Measurements from ENCODE around the gene RFTN1.
A peak's percentile ranks its signal among the peaks of the same experiment; 100 is the strongest.

RFTN1 gene

DNA sequence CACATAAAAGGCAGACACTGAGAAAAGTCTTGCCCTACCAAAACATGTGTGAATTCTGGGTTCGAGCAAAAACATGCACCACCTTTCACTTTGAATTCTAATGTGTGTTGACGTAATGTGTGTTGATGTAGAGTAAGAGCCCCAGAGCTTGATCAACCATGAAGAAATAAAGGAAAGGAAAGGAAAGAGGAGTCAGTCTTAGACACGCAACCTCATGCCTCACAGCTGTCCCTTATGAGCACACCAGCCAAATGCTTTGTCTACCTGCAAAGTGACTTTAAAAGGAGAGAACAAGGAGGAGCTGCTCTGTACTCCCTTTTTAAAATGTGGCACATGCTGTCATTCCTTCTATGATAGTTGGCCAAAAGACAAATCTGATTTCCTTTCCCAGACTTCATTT lies 80.8 kb downstream of the RFTN1 start:
- DNase-seq (ENCODE audit: low read depth), result no peak

DNA sequence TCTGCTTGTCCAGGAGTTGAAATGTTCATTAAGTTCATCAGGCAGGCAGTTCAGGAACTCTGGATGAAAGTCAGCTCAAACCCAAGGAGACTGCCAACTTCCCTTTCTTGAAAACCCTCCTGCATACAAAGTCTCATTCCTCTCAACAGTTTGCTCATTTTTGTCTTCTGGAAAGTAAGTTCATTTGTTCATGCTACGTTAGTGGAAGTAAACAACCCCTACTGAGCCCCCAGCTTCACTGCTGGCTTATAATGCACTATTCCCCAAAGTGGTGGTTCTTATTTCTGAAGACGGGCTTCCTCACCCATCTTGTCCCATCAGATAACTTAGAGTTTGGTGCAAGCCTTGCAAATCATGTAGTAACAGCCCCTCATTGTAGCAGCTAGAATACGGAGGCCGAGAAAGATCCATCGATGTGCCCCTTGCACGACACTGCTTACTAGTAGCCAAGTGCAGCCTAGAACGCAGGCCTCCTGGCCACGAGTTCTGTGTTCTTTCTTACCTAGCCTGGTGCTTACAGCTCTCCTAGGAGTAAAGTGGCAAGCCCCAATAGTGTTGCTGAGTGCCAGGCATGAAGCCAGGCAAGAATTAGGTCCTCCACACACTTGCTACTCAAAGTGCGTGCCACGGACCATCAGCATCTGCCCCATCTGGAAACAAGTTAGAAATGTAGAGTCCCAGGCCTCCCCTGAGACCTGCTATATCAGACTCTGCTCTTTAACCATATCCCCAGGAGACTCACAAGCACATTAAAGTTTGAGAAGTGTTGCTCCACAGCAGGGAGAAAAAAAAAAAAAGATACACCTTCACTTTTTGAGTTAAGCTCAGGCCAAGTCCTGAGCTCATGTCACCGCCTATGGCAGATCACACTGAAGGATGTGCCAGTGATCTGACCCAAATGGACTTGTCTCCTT lies 82.5 kb downstream of the RFTN1 start:
- DNase-seq (ENCODE audit: low read depth), result no peak

DNA sequence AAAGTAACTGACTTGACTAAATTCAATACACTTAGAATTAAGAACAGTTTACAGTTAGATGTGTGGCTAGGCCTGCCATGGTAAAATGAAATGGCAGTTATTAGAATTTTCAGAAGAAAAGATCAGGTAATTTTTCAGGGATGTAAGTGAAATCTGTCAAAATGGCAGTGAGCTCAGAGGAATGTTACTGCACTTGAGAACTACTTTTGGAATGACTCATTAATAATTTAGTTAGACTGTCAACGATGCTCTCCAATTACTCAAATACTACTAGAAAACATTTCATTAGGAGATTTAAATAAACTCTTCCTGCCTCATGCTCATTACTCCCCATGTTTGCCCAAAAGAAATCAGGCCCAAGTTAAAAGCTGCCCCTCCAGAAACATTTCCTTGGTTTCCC lies 84.4 kb downstream of the RFTN1 start:
- peak; percentile 52 for DNase-seq (ENCODE audit: low read depth)

DNA sequence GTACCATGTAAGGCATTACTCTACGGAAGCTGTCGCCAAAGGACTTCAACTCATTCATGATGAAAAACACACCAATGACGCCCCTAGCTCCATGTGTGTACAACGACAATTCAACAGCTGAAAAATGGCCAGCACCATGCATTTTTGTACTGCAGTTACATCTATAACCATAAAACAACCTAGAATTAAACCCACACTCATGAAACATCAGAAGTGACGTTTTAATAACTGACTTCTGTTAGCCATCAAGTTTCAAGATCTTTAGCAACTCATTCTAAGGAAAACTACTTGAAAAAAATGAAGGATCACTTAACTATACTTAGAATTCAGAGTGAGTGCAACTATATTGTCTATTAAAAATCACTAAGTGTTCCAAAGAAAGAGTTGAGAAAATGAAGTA lies 84.9 kb downstream of the RFTN1 start:
- no peak for DNase-seq (ENCODE audit: low read depth)

DNA sequence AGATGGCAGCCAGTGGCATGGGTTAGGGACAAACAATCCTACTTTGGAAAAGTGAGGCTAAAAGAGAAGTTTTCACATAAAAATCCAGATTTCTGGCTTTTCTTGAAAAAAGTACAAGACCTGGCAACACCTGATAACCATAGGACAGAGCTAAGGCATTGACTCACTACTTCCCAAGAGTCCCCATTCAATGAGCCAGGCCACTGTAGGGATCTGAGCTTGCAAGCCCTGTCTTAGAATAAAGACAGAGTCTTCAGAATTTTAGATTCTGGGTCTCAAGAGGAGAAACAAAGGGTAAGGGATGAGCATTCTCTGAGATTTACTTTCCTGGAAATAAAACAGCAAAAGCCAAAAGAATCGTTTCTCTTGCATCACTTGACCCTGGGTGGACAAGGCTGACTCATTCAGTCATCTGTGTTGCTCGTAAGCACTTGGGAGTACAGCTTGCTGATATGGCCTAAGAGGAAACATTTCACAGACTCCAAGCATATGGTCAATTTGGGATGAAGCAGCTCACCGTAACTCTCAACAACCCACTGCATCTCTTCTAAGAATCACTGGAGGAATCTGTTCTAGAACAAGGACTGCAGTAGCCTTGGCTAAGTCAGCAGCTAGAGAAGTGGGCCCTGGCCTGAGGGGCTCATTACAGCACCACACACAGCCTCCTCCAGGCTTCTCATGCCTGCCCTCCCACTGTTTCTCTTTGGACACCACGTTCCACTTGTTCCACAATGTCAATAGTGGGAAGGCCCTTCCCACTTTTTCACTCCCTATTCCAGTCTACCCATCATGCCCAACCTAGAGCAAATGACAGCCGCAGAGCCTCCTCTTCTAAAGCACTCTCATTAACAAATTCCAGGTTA lies 86.2 kb downstream of the RFTN1 start:
- DNase-seq (ENCODE audit: low read depth), result peak; percentile 98

DNA sequence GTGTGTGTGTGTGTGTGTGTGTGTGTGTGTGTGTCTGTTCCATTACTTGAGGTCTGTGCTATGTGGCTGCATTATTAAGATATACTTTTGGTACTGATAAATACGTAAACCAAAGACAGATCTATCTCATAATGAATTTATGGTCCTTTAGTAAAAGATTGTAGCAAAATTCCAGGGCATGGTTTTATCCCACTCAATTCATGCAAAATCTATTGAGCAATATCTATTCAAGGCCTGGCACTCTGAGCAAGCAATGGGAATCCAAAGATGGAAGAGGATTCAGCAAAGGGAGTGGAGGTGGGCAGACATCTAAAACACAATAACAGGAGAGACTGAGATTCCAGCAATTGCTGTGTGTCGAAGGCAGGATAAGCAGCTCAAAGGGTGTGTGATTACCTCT lies 86.8 kb downstream of the RFTN1 start:
- no peak for DNase-seq (ENCODE audit: low read depth)

DNA sequence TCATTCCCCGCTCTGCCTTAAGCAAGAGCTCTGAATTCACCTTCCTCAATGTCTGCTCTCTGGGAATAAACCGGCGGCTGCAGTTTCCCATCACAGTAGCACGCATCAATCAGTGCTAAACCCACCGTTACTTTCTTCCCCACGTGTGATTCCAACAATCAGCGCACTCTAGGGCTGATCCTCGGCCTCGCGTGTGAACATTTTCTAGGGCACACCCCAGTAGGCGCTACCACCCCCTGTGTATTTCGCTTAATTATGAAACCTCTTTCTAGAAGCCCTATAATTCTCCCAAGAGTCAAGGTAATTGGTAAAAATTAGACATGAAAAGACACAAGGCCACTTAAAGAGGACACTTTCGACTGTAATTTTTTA lies 87.5 kb downstream of the RFTN1 start:
- DNase-seq (ENCODE audit: low read depth), result no peak

DNA sequence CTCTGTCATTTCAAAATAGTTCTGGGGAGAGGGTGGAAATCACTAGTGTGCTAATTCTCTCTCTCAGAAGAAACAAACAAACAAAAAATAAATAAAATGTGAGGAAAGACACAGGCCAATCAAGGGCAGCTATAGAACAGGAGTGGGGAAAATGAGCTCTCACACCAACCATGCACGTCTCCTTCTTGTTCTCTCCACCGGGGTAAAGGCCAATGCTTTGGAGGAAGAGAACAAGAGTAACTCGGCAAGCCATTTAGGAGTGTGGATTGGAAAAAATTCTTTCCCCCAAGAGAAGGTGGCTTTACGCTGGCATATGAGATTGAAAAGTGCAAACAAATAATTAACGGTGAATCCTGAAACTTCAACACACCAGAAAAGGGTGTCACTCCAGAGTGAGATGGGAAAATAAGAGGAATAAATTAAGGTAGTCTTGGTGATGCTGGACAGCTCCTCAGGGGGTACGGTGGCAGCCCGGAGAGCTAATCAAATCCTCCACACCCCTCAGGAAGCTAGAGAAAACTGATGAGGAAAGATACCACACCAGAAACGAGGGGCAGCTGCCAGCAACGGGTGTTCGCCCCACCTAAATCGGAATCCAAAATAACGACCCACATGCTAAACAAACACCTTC lies 88.0 kb downstream of the RFTN1 start:
- DNase-seq (ENCODE audit: low read depth), result no peak

DNA sequence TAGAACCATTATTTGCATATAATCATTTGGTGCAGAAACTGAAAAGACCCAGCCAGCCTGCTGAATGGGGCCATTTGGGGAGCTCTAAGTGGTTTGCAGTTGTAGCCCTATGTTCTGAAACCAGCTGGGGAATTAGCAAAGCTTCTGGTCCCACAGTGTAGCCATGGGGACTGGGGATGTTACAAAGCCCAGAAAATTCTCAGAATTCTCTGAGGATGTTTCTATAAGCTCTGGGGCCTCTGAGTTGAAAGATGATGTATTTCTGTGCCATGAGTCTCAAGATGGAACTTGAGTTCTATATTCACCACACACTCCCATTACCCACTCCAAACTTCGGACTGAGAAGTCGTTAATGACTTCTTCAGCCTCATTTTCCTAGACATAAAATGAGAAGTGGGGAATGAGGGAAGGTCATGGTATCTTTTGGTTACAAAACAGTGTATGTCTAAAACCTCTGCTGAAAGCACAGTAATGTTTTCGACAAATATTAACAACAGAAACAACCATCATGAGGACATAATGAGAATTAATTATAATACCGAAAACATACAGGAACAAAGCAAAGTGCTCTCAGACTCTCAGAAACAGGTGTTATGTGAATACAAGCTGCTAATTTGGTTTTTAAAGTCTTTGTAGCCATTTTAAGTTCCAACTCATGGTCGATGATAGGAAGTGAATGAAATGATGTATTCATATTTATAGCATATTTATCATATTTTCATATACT lies 89.4 kb downstream of the RFTN1 start:
- no peak for DNase-seq (ENCODE audit: low read depth)

DNA sequence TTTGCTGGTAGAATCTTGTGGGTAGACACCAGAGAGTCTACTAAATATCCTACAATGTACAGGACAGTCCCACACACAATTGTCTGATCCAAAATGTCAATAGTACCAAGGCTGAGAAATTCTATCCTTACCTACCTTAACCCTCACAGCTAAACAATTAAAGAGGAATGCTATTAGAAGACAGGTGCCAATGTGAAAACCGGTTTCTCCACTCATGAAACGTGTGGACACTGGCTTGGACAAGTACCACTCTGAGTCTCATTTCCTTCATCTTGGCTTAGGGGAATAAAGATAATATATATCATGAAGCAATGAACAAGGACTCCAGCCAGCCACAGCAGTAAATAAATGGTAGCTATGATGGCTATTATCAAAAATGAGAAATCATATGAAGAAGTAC lies 90.2 kb downstream of the RFTN1 start:
- no peak for DNase-seq (ENCODE audit: low read depth)

DNA sequence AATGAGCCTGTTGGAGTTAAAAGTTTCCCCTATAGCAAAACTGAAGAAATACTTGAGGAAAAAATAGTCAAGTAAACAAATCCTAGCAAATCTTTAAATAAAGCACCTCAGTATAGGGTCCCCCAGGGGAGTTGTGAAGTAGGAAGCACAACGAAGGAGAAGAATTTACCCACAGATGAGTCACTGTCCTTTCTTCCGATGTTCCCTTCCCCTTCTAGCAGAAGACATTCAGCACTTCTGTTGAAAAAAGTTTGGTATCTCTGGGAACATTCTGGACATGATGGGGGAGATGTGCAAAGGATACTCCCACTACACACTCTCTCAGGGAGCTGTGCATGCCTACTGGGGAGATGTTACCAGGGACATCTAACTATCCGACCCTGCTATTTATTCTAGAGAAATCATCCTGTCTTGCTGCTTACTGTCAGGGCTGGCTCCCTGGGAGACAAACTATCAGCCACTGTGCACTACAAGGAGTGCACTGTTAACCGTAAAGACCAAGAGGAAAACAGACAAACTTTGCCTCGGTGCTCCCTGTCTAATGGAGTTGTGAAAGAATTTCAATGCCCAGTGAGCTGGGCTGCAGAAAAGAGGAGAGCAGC lies 93.8 kb downstream of the RFTN1 start:
- DNase-seq (ENCODE audit: low read depth), result peak; percentile 56

DNA sequence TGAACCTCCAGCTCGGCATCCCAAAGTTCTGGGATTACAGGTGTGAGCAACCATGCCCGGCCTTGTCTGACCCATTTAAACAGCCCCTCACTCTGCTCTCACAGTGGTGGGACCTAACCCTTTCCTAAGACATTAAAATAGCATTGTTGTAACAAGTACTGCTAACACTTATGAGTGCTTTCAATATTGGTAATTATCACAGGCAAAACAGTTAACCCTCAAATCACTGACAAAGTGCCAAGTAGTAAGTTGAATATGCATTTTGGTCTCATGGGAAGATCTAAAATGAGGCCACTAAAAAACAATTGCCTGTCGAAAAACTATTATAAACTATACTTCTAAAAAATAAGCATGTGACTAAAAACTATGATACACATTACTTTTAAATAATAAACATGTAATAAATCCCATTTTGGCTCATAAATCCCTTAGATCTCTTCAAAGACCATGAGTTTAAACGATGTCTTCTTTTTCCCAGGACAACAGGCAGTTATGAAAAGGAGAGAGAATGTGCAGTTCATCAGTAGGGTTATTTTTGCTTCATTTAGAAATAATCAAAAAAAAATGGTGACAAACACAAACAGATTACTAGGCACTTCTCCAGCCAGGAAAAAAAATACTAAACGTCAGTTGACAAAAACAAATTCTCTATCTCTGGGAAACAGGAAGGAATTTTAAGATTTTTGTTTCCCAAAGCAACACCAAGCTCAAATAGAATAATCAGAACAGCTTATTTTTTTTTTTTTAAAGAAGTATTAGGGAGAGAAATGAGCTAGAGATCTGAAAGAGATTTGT lies 95.4 kb downstream of the RFTN1 start:
- no peak for DNase-seq (ENCODE audit: low read depth)

DNA sequence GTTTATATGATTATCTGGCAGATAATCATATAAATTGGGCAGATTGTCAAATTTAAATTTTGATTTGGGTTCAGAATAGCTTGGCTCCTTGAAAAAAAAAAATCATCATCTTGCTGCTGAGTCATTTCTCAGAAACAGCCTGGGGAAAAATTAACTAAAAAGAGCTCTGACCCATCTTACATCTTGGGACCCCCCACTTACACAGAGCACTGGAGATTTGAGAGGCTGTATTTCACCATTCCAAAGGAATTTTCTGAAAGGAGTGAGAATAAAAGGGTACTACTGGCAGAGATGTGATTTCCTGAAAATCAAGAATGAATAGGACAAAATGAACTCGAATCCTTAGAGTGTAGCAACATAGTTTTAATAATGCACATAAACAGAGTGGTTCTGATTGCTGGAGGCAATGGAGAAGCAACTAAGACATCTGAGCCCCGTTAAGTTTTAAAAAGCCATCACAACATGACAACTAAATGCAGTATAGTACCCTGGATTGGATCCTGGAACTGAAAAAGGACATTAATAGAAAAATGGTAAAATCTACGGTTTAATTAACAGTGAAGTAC lies 97.5 kb downstream of the RFTN1 start:
- DNase-seq (ENCODE audit: low read depth), result no peak

DNA sequence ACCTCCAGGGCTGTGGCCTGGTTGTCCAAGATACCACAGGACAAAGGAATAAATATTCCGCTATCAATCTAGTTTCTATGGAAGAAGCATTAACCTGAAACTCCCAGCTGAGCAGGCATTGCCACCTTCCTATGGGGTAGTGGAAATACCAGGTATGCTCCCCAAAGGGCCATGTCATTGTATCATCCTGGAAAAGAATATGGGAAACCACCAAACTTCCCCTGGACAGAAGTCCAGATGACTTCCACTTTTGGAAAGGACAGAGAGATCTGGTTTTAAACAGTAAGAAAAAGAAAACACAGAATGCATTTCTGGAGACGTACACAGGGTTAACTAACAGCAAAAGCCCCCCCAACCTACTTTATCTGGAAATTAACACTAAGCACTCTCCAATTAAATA lies 100.2 kb downstream of the RFTN1 start:
- no peak for DNase-seq (ENCODE audit: low read depth)

DNA sequence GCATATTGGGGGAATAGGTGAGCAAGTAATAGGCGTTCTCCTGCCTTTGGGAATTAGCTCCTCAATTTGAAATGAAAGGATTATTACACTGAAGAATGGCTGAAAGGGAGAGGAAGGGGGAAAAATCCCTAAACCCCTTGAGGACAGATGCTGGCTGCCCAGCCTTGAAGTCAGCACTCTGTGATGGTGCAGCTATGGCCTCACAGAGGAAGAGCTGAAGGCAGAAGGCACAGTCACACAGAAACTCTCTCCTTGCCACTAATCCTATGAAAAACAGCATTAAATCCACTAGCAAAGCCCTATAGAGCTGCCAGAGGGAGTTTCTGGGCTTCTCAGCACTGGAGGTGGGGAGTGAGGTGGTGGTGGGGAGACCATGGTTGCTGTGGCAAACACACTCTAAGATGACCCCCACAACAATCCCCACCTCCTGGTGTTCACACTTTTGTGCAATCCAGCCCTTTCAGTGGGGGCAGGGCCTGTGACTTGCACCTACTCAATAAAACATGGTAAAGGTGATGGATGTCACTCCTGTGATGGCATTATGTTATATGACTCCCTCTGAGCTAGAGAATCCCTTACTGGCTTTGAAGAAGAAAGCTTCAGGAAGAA lies 101.2 kb downstream of the RFTN1 start:
- DNase-seq (ENCODE audit: low read depth), result no peak

DNA sequence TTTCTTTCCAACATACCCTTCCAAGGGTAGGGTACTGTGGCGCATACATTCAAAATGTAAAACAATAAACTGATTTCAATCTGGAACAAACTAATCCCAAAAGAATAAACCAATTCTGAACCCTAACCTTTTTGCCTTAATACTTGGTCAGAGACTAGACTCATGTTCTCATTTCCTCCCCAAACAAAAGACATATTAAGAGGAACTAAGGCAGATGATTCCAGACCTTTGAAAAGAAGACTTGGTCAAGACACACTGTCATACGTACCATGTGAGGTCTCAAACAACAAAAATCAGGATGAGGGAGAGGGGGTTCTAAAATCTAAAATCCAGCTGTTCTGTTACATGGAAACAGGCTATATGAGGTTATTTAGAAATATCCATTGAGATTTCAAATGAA lies 102.1 kb downstream of the RFTN1 start:
- DNase-seq (ENCODE audit: low read depth), result no peak

DNA sequence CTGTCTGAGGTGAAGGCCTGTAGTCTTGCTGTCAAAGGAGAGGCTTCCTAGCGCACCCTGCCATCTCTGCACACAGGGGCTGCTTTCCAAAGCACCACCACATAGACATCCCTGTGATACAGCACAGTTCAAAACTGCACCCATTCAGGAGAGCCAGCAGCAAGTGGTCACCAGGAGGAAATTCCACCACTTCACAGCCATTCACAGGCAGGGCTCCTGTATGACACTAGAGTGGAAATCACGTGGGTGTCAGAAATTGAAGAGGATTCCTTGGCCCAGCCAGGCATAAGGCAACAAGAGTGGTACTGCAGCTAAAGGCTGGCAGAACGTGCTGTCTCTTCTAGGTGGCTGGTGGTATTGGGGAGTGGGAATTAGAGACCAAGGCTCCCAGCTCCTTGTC lies 102.8 kb downstream of the RFTN1 start:
- DNase-seq (ENCODE audit: low read depth), result no peak

DNA sequence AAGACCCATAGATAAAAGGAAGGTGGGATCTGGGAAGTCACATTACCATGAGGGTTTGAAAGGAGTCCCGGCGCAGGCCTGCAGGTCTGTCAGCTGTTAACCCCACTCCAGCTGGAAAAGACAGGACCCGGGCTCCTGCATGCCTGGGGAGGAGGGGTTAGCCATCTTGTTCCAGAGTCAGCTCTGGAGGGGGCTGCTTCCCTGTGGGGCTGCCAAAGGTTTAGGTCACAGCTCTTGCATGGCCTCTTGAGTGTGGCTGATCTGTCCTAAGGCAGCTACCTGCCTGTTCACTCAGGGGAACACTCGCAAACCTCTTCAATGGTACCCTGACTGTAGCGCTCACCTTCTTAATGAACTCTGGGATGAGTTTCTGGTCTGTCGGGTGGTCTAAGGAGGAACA lies 104.5 kb downstream of the RFTN1 start:
- DNase-seq (ENCODE audit: low read depth), result no peak

DNA sequence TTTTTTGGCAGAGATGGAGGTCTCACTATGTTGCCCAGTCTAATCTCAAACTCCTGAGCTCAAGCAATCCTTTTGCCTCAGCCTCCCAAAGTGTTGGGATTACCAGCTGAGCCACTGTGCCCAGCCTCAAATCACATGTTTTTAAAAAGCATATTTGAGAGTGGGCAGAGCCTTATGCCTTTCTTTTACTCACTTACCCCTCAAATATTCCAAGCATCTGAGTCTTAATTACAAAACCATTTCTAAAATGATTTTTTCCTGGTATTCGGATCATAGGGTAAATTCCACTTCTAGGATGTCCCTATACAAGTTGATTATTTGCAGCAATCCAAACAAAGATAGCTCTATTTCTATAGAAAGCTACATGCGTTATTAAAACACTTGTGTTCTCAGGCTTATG lies 106.1 kb downstream of the RFTN1 start:
- no peak for DNase-seq (ENCODE audit: low read depth)

DNA sequence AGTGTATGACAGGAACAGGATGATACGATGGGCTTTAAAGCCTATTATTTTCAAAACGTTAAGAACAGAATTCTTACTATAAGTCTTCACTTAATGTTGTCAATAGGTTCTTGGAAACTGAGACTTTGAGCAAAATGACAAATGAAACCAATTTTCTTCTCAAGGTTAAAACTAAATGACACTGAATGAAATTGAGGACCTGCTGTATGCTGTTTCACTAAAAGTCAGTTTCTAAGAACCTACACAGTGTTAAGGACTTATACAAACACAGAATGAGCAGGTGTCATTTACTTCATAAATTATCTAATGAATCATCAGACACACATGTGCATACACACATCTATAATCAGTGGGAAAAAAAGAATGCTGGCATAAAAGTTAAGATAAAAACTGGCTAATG lies 106.9 kb downstream of the RFTN1 start:
- DNase-seq (ENCODE audit: low read depth), result no peak

Measured in iris pigment epithelial cell (primary cell).